Ishikawa (cell line): ENCODE data around the gene CCDC196.

Experiments used
- CEBPB ChIP-seq: IDR thresholded peaks from 2 replicates; pipeline ENCODE4 v1.6.1; 2012
- CREB1 ChIP-seq: IDR thresholded peaks from 2 replicates; pipeline ENCODE4 v1.6.1; 2012; ENCODE audit warnings: low read depth
- EGR1 ChIP-seq: IDR thresholded peaks from 2 replicates; pipeline ENCODE4 v1.6.1; 2012
- EP300 ChIP-seq: IDR thresholded peaks from 2 replicates; pipeline ENCODE4 v1.6.1; 2012; ENCODE audit warnings: borderline replicate concordance
- FOXM1 ChIP-seq: IDR thresholded peaks from 2 replicates; pipeline ENCODE4 v1.6.1; 2012; ENCODE audit warnings: low read depth, borderline replicate concordance
- MAX ChIP-seq: IDR thresholded peaks from 2 replicates; pipeline ENCODE4 v1.6.1; 2012
- NFIC ChIP-seq: IDR thresholded peaks from 2 replicates; pipeline ENCODE4 v1.6.1; 2012
- RAD21 ChIP-seq: IDR thresholded peaks from 2 replicates; pipeline ENCODE4 v1.6.1; 2012; ENCODE audit warnings: low read depth
- REST ChIP-seq: IDR thresholded peaks from 2 replicates; pipeline ENCODE4 v1.6.1; 2012; ENCODE audit warnings: low read depth, mild to moderate bottlenecking
- TAF1 ChIP-seq: IDR thresholded peaks from 2 replicates; pipeline ENCODE4 v1.6.1; 2012; ENCODE audit warnings: low read depth, mild to moderate bottlenecking
- TCF12 ChIP-seq: IDR thresholded peaks from 2 replicates; pipeline ENCODE4 v1.6.1; 2012; ENCODE audit warnings: low read depth
- TEAD4 ChIP-seq: IDR thresholded peaks from 2 replicates; pipeline ENCODE4 v1.6.1; 2012
- YY1 ChIP-seq: IDR thresholded peaks from 2 replicates; pipeline ENCODE4 v1.6.1; 2012; ENCODE audit warnings: low read depth
- ZBTB7A ChIP-seq: IDR thresholded peaks from 2 replicates; pipeline ENCODE4 v1.6.1; 2012; ENCODE audit warnings: low read depth
- TF ChIP-seq, protein P1 (sequence below): IDR thresholded peaks from 2 replicates; pipeline ENCODE4 v1.6.1; 2012

CCDC196 gene

GRCh38 chr14:66540038-66540437, 53.9 kb downstream of the CCDC196 start:
- TF ChIP-seq FOXM1 (no peak), NFIC (no peak), YY1 (no peak), CREB1 (no peak), MAX (no peak), EP300 (no peak), EGR1 (no peak), TEAD4 (no peak), ZBTB7A (no peak), TCF12 (no peak), TAF1 (no peak), CEBPB (no peak), REST (no peak), RAD21 (no peak)
- TF ChIP-seq, protein P1, sequence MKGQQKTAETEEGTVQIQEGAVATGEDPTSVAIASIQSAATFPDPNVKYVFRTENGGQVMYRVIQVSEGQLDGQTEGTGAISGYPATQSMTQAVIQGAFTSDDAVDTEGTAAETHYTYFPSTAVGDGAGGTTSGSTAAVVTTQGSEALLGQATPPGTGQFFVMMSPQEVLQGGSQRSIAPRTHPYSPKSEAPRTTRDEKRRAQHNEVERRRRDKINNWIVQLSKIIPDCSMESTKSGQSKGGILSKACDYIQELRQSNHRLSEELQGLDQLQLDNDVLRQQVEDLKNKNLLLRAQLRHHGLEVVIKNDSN, result no peak

- peak; percentile 60 for TF ChIP-seq REST
- no peak for TF ChIP-seq ZBTB7A
- TF ChIP-seq MAX, result no peak
- TF ChIP-seq RAD21, result no peak
- no peak for TF ChIP-seq TCF12
- no peak for TF ChIP-seq CREB1
- no peak for TF ChIP-seq EP300
Observed at GRCh38 chr14:66541627-66542026, 55.5 kb downstream of the CCDC196 start.

DNA sequence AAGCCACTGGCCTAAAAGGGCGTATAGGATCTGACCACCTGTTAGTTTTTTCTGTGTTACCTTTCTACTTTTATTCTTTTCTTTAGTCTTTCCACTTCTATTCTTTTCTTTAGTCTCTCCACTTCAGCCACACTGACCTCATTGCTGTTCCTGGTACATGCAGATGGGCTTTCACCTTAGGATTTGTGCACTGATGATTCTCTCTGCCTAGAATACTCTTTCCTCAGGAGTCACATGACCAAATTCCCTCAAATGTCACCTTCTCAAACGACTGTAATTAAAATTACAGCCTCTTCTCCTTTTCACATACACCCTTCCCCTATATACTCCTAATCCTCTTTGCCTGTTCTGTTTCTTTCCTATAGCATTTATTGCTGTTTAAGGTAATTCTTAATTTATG, 57.8 kb downstream of the CCDC196 start:
- no peak for TF ChIP-seq ZBTB7A
- no peak for TF ChIP-seq RAD21
- no peak for TF ChIP-seq EP300
- TF ChIP-seq TAF1, result no peak
- TF ChIP-seq MAX, result no peak
- no peak for TF ChIP-seq FOXM1
